ENCODE measurements around the gene USP47.

USP47 gene

GRCh38 chr11:11860103-11860979 lies 18.6 kb downstream of the USP47 start:
- H3K27ac ChIP-seq (ENCODE audit: low read length): no peak overlapping the region
- no peak overlapping the region for H3K4me3 ChIP-seq (ENCODE audit: low read depth in 1 of 2, low read length in 2 of 2)
- H3K9me3 ChIP-seq (ENCODE audit: insufficient read depth, low read length, severe bottlenecking): no peaks in the 10 kb centered on the region
- H3K9ac ChIP-seq (ENCODE audit: low read depth, low read length): no peak overlapping the region
- H3K79me2 ChIP-seq (ENCODE audit: insufficient read depth, low read length): peaks cover 98% of the 10 kb centered on the region
- H4K20me1 ChIP-seq (ENCODE audit: insufficient read depth, low read length): peaks cover 64% of the 10 kb centered on the region
- no peaks in the 10 kb centered on the region for H3K36me3 ChIP-seq (ENCODE audit: insufficient read depth, low read length)
- H3K4me1 ChIP-seq (ENCODE audit: insufficient read depth, low read length): peaks cover 24% of the 10 kb centered on the region
- DNase-seq (no peak), ATAC-seq (ENCODE audit: insufficient read depth, low read depth) (no peak)
- TF ChIP-seq EZH2 (IDR thresholded peaks at IDR 0.05; ENCODE audit: borderline replicate concordance, low read depth, low read length, severe bottlenecking) (no peak), CTCF (IDR thresholded peaks at IDR 0.05; ENCODE audit: borderline replicate concordance, extremely low read depth, low read length, poor library complexity, severe bottlenecking) (no peak)
- no peak overlapping the region for H2AFZ ChIP-seq (ENCODE audit: low read depth, low read length)
- H3K27me3 ChIP-seq (ENCODE audit: insufficient read depth, low read length, poor library complexity): no peaks in the 10 kb centered on the region
- no peak overlapping the region for H3K4me2 ChIP-seq (ENCODE audit: insufficient read depth, low read length)

- no peak overlapping the region for H2AFZ ChIP-seq (ENCODE audit: low read depth, low read length)
- DNase-seq (no peak), ATAC-seq (ENCODE audit: insufficient read depth, low read depth) (no peak)
- H3K79me2 ChIP-seq (ENCODE audit: insufficient read depth, low read length): peaks cover 98% of the 10 kb centered on the region
- peaks cover 10% of the 10 kb centered on the region for H3K9me3 ChIP-seq (ENCODE audit: insufficient read depth, low read length, severe bottlenecking)
- no peak overlapping the region for H3K9ac ChIP-seq (ENCODE audit: low read depth, low read length)
- TF ChIP-seq EZH2 (IDR thresholded peaks at IDR 0.05; ENCODE audit: borderline replicate concordance, low read depth, low read length, severe bottlenecking) (no peak), CTCF (IDR thresholded peaks at IDR 0.05; ENCODE audit: borderline replicate concordance, extremely low read depth, low read length, poor library complexity, severe bottlenecking) (no peak)
- peaks cover 7% of the 10 kb centered on the region; the same call in 1 of the 2 replicates for H3K36me3 ChIP-seq (ENCODE audit: insufficient read depth, low read length)
- peaks cover 45% of the 10 kb centered on the region for H4K20me1 ChIP-seq (ENCODE audit: insufficient read depth, low read length)
- no peak overlapping the region for H3K27ac ChIP-seq (ENCODE audit: low read length)
- no peak overlapping the region for H3K4me3 ChIP-seq (ENCODE audit: low read depth in 1 of 2, low read length in 2 of 2)
- no peaks in the 10 kb centered on the region for H3K27me3 ChIP-seq (ENCODE audit: insufficient read depth, low read length, poor library complexity)
- H3K4me1 ChIP-seq (ENCODE audit: insufficient read depth, low read length): no peaks in the 10 kb centered on the region
- H3K4me2 ChIP-seq (ENCODE audit: insufficient read depth, low read length): no peak overlapping the region
These were observed 21.2 kb downstream of the USP47 start for GRCh38 chr11:11862999-11863398.

- DNase-seq (no peak), ATAC-seq (ENCODE audit: insufficient read depth, low read depth) (peak; percentile 47; the same call in 1 of the 3 replicates)
- H3K9ac ChIP-seq (ENCODE audit: low read depth, low read length): no peak overlapping the region
- peaks cover 40% of the 10 kb centered on the region for H4K20me1 ChIP-seq (ENCODE audit: insufficient read depth, low read length)
- no peak overlapping the region for H3K27ac ChIP-seq (ENCODE audit: low read length)
- no peaks in the 10 kb centered on the region for H3K4me1 ChIP-seq (ENCODE audit: insufficient read depth, low read length)
- H3K36me3 ChIP-seq (ENCODE audit: insufficient read depth, low read length): peaks cover 7% of the 10 kb centered on the region; the same call in 1 of the 2 replicates
- TF ChIP-seq EZH2 (IDR thresholded peaks at IDR 0.05; ENCODE audit: borderline replicate concordance, low read depth, low read length, severe bottlenecking) (no peak), CTCF (IDR thresholded peaks at IDR 0.05; ENCODE audit: borderline replicate concordance, extremely low read depth, low read length, poor library complexity, severe bottlenecking) (no peak)
- H3K4me3 ChIP-seq (ENCODE audit: low read depth in 1 of 2, low read length in 2 of 2): no peak overlapping the region
- H3K9me3 ChIP-seq (ENCODE audit: insufficient read depth, low read length, severe bottlenecking): peaks cover 10% of the 10 kb centered on the region
- no peak overlapping the region for H3K4me2 ChIP-seq (ENCODE audit: insufficient read depth, low read length)
- H3K79me2 ChIP-seq (ENCODE audit: insufficient read depth, low read length): peaks cover 98% of the 10 kb centered on the region
- H3K27me3 ChIP-seq (ENCODE audit: insufficient read depth, low read length, poor library complexity): no peaks in the 10 kb centered on the region
- H2AFZ ChIP-seq (ENCODE audit: low read depth, low read length): no peak overlapping the region
These were observed 22.6 kb downstream of the USP47 start for GRCh38 chr11:11864332-11864731.
